HepG2 (cell line): ENCODE measurements around the gene PANK2. TPM values are rescaled to one million over a fixed set of nuclear protein-coding genes. Genes with fewer than 3 reads are reported as not detected.
"Not testable (repeated sequence)": the region's sequence is repeated elsewhere in the genome, so short reads cannot be mapped to it uniquely, and the experiment has no call there.

ENCODE experiments used
- ATAC-seq: fragments of 200-7000 bp; cut with Tn5 transposase; 3 replicates; pipeline ENCODE4 v1.9.1; 2020; ENCODE audit warnings: mild to moderate bottlenecking, moderate library complexity
- BruUV-seq: library from RNA; stranded (reverse); fragments of 400-500 nt; replicated peaks from 2 replicates; lab custom pipeline; 2021; lab: Mats Ljungman, UMichigan
- CTCF ChIA-PET: fragments of 300-600 bp; formaldehyde crosslinking; extraction: SDS; loops from one replicate; lab custom pipeline; 2021; ENCODE audit warnings: low total read pairs, inconsistent platforms, low intra/inter-chr PET ratio; lab: Yijun Ruan, JAX
- POLR2A ChIA-PET: fragments of 350-600 bp; sonication (Branson Sonifier 250); formaldehyde crosslinking; loops from one replicate; lab custom pipeline; 2020; ENCODE audit warnings: antibody characterized with exemption, inconsistent platforms; lab: Yijun Ruan, JAX
- DNase-seq: peaks from one replicate; pipeline ENCODE4 v3.0.0-alpha.2; 2015; ENCODE audit warnings: low spot score
- FAIRE-seq: peaks from 3 replicates; lab custom pipeline; 2011; peaks lifted over from hg19 to GRCh38; lab: Jason Lieb, UNC
- H2AFZ ChIP-seq: one replicate; pipeline ENCODE4 v1.6.1; 2011; ENCODE audit warnings: low read length, inconsistent platforms
- H3K27ac ChIP-seq: fragments of 300-600 bp; 3 replicates; pipeline ENCODE4 v1.8.0; 2011; ENCODE audit warnings: mixed run types, mild to moderate bottlenecking, mixed read lengths, low read length, inconsistent platforms; ENCODE audit not compliant: insufficient read depth; ENCODE audit errors: extremely low read length
- H3K27me3 ChIP-seq, 2 experiments: fragments of 200-600 bp in 1 of 2; 2 replicates in 1 of 2; 3 replicates in 1 of 2; pipeline versions ENCODE4 v1.6.0 to v1.8.0; 2011; ENCODE audit warnings: low read length in 2 of 2, mild to moderate bottlenecking in 2 of 2, moderate library complexity in 2 of 2, inconsistent platforms in 1 of 2; ENCODE audit not compliant: insufficient read depth in 2 of 2, control insufficient read depth in 1 of 2
- H3K36me3 ChIP-seq, 2 experiments: fragments of 200-600 bp in 1 of 2; replicated peaks in 1 of 2; 2 replicates in 1 of 2; 3 replicates in 1 of 2; pipeline versions ENCODE4 v1.5.1 to v1.8.0; 2011; ENCODE audit warnings: low read length in 2 of 2, inconsistent platforms in 1 of 2; ENCODE audit not compliant: insufficient read depth in 2 of 2, control insufficient read depth in 1 of 2
- H3K4me1 ChIP-seq: 2 replicates; pipeline ENCODE4 v1.5.1; 2012; ENCODE audit warnings: low read length, inconsistent platforms; ENCODE audit not compliant: insufficient read depth
- H3K4me2 ChIP-seq: 2 replicates; pipeline ENCODE4 v1.6.0; 2011; ENCODE audit warnings: low read depth, low read length, inconsistent platforms
- H3K4me3 ChIP-seq, 3 experiments: fragments of 200-600 bp in 1 of 3; sonication (generic), shearing (Covaris generic) in 1 of 3; replicated peaks in 1 of 3; 2 replicates each; pipeline ENCODE4 v1.5.1; 2011 to 2016; ENCODE audit warnings: low read length in 3 of 3, inconsistent platforms in 2 of 3, low read depth in 2 of 3, mild to moderate bottlenecking in 2 of 3, control low read depth in 1 of 3, mixed read lengths in 1 of 3; ENCODE audit not compliant: insufficient read depth in 1 of 3
- H3K79me2 ChIP-seq: one replicate; pipeline ENCODE4 v1.6.1; 2011; ENCODE audit warnings: low read length, inconsistent platforms; ENCODE audit not compliant: insufficient read depth
- H3K9ac ChIP-seq: 2 replicates; pipeline ENCODE4 v1.6.0; 2011; ENCODE audit warnings: mild to moderate bottlenecking, low read depth, low read length, inconsistent platforms; ENCODE audit not compliant: insufficient read depth
- H3K9me3 ChIP-seq: 2 replicates; pipeline ENCODE4 v1.5.1; 2012; ENCODE audit warnings: mild to moderate bottlenecking, low read length
- H4K20me1 ChIP-seq: 2 replicates; pipeline ENCODE4 v1.6.0; 2011; ENCODE audit warnings: inconsistent platforms, mild to moderate bottlenecking, low read length, moderate library complexity; ENCODE audit not compliant: insufficient read depth
- PAF1 ChIP-seq: IDR thresholded peaks from 2 replicates; pipeline ENCODE4 v1.6.1; 2016; ENCODE audit warnings: missing genetic modification reagents, missing compliant biosample characterization
- POLR2A ChIP-seq, 2 experiments: IDR thresholded peaks; 2 replicates each; pipeline ENCODE4 v1.6.1; 2011; ENCODE audit warnings: low read depth in 2 of 2, low read length in 2 of 2, mild to moderate bottlenecking in 1 of 2, moderate library complexity in 1 of 2; ENCODE audit not compliant: insufficient read depth in 1 of 2
- TAF15 ChIP-seq: fragments of 200-400 bp; formaldehyde crosslinking; IDR thresholded peaks from one replicate; pipeline ENCODE4 v1.6.1; 2018; ENCODE audit warnings: mild to moderate bottlenecking, low read depth, low read length; ENCODE audit not compliant: poor library complexity, severe bottlenecking
- THAP11 ChIP-seq: IDR thresholded peaks from 2 replicates; pipeline ENCODE4 v1.6.1; 2016; ENCODE audit warnings: missing biosample characterization, missing genetic modification reagents
- TP53 ChIP-seq: sonication (generic); formaldehyde crosslinking; conservative IDR thresholded peaks from 2 replicates; pipeline ENCODE4 v1.4.0; 2020; ENCODE audit warnings: missing genetic modification reagents
- ZNF776 ChIP-seq: sonication (generic); formaldehyde crosslinking; IDR thresholded peaks from 2 replicates; pipeline ENCODE4 v1.4.0; 2020; ENCODE audit warnings: mild to moderate bottlenecking, missing genetic modification reagents
- WGBS: methylation state at CpG from one replicate; pipeline ENCODE4 v1.1.6; 2017; ENCODE audit warnings: low lambda C conversion rate; 5-methylcytosine and 5-hydroxymethylcytosine counted together
- in situ Hi-C: cut with HindIII; loops from 2 replicates; pipeline ENCODE4 v1.10.0; 2017; ENCODE audit warnings: low pct_unique_long_range_greater_than_20kb; ENCODE audit not compliant: extremely low pct_ligation_motif_present
- intact Hi-C: fragments of 100-400 bp; cut with micrococcal nuclease; formaldehyde crosslinking; loops from one replicate; pipeline ENCODE4 v1.10.0; 2022; ENCODE audit not compliant: unreplicated experiment
- polyA plus RNA-seq, 8 experiments: library from polyadenylated mRNA; depleted of rRNA in 3 of 8; stranded (reverse) in 7 of 8; unstranded in 1 of 8; fragments of >200 nt; fragmentation: Illumina TruSeq in 4 of 8; extraction: Trizol in 4 of 8; gene quantifications; 2 replicates each; pipeline versions ENCODE4 v1.2.1 to v1.2.3, GENCODE V29; 2011 to 2016; ENCODE audit warnings: low read depth in 4 of 8, missing spikeins in 1 of 8, mixed read lengths in 1 of 8; ENCODE audit not compliant: insufficient read depth in 1 of 8
- total RNA-seq, 5 experiments: library from RNA; depleted of rRNA; stranded (reverse); fragments of >200 nt; fragmentation: Illumina TruSeq; extraction: Trizol; gene quantifications; 2 replicates each; pipeline ENCODE4 v1.2.3, GENCODE V29; 2016; ENCODE audit warnings: low read depth in 1 of 5

Gene PANK2
- total and polyA plus RNA-seq, 2 of the 13 experiments (the other 11 are each of a cell fraction or from before 2014, with no cell fraction given) = 39.2 to 123 TPM

DNA sequence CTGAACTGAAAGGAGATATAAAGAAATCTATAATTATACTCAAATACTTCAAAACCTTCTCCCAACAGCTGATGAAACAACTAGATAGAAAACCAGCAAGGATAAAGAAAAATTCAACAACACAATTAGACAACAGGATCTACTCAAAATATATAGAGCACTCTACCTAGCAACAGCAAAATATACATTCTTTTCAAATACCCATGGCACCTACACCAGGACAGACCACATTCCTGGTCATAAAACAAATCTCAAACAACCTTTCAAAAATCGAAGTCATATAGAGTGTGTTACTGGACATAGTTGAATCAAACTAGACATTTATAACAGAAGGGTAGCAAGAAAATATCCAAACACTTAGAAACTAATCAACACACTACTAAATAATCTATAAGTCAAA is 83.0 kb downstream of the PANK2 start:
- POLR2A ChIA-PET = no interaction called here
- H4K20me1 ChIP-seq = no peaks in the 10 kb centered on the region

DNA sequence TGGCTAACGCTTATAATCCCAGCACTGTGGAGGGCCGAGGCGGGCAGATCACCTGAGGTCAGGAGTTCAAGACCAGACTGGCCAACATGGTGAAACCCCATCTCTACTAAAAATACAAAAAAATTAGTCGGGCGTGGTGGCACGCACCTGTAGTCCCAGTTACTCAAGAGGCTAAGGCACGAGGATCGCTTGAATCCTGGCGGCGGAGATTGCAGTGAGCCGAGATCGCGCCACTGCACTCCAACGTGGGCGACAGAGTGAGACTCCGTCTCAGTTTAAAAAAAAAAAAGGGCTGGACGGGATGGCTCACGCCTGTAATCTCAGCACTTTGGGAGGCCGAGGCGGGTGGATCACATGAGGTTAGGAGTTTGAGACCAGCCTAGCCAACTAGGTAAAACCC is 83.4 kb downstream of the PANK2 start:
- CTCF ChIA-PET, H3K36me3 ChIP-seq, H3K27ac ChIP-seq, in situ Hi-C loops, H3K4me3 ChIP-seq, DNase-seq, H3K79me2 ChIP-seq, H3K4me2 ChIP-seq, FAIRE-seq, H3K9ac ChIP-seq, intact Hi-C loops, H3K27me3 ChIP-seq, H2AFZ ChIP-seq, BruUV-seq, POLR2A ChIA-PET, H3K9me3 ChIP-seq, ATAC-seq, H4K20me1 ChIP-seq: not testable (repeated sequence)
- peaks cover 13% of the 10 kb centered on the region for H3K4me1 ChIP-seq
- 96% methylated on average over 20 of the region's 20 CpGs for WGBS

More for the DNA sequence above, 83.0 kb downstream of the PANK2 start:
- in situ Hi-C loops (no loop called here), intact Hi-C loops (no loop called here)
- no peak overlapping the region for H3K4me2 ChIP-seq
- H3K4me3 ChIP-seq = no peak overlapping the region
- H3K9ac ChIP-seq = no peak overlapping the region
- no peak for DNase-seq
- no peak overlapping the region for H2AFZ ChIP-seq
- no peaks in the 10 kb centered on the region; the same call in 1 of the 2 replicates for H3K9me3 ChIP-seq
- TF ChIP-seq TAF15 = no peak
- no peak for TF ChIP-seq ZNF776
- no peak for TF ChIP-seq POLR2A (IDR thresholded peaks at IDR 0.05; ENCODE audit: insufficient read depth in 1 of 2, low read depth in 2 of 2, low read length in 2 of 2)
- TF ChIP-seq PAF1 (CRISPR knock-in tag) = no peak
- no peak for TF ChIP-seq THAP11 (CRISPR knock-in tag)
- no peak for TF ChIP-seq TP53 (CRISPR knock-in tag)
- no TSS peak for BruUV-seq
- H3K4me1 ChIP-seq = peaks cover 13% of the 10 kb centered on the region
- H3K36me3 ChIP-seq = no peaks in the 10 kb centered on the region
- CTCF ChIA-PET = no interaction called here
- no peak for ATAC-seq
- FAIRE-seq = no peak
- no peaks in the 10 kb centered on the region for H3K27me3 ChIP-seq
- no peaks in the 10 kb centered on the region for H3K79me2 ChIP-seq
- 38% methylated on average over 1 of the region's 1 CpG for WGBS
- no peak overlapping the region for H3K27ac ChIP-seq
